A673 (cell line): ENCODE results near the gene PDPR.
"Not testable (repeated sequence)": the region's sequence is repeated elsewhere in the genome, so short reads cannot be mapped to it uniquely, and the experiment has no call there.

Source experiments
- EZH2 ChIP-seq: fragments of 200-600 bp; sonication (generic); IDR thresholded peaks from 2 replicates; pipeline ENCODE4 v1.6.1; 2017; ENCODE audit warnings: borderline replicate concordance, low read depth, mild to moderate bottlenecking, mixed read lengths, antibody characterized with exemption, low read length; ENCODE audit not compliant: poor library complexity, severe bottlenecking
- TF ChIP-seq, protein P1 (sequence below): fragments of 300-800, 200-600 bp; sonication (generic); conservative IDR thresholded peaks from 2 replicates; pipeline ENCODE4 v1.5.1; 2017; ENCODE audit warnings: low read depth, mild to moderate bottlenecking, antibody characterized with exemption, low read length, moderate library complexity, mixed read lengths

- TF ChIP-seq, protein P1, sequence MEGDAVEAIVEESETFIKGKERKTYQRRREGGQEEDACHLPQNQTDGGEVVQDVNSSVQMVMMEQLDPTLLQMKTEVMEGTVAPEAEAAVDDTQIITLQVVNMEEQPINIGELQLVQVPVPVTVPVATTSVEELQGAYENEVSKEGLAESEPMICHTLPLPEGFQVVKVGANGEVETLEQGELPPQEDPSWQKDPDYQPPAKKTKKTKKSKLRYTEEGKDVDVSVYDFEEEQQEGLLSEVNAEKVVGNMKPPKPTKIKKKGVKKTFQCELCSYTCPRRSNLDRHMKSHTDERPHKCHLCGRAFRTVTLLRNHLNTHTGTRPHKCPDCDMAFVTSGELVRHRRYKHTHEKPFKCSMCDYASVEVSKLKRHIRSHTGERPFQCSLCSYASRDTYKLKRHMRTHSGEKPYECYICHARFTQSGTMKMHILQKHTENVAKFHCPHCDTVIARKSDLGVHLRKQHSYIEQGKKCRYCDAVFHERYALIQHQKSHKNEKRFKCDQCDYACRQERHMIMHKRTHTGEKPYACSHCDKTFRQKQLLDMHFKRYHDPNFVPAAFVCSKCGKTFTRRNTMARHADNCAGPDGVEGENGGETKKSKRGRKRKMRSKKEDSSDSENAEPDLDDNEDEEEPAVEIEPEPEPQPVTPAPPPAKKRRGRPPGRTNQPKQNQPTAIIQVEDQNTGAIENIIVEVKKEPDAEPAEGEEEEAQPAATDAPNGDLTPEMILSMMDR: not testable (repeated sequence)
- TF ChIP-seq EZH2: not testable (repeated sequence)
Observed at GRCh38 chr16:70081219-70081618, 32.9 kb upstream of the PDPR start.
